Right forelimb (tissue), 1 donor: ENCODE results near the gene SDR42E1.
"Not testable (repeated sequence)": the region's sequence is repeated elsewhere in the genome, so short reads cannot be mapped to it uniquely, and the experiment has no call there.

Experiments
- DNase-seq: peaks from one replicate; pipeline ENCODE4 v3.0.0-alpha.2; 2018

The SDR42E1 gene

DNA sequence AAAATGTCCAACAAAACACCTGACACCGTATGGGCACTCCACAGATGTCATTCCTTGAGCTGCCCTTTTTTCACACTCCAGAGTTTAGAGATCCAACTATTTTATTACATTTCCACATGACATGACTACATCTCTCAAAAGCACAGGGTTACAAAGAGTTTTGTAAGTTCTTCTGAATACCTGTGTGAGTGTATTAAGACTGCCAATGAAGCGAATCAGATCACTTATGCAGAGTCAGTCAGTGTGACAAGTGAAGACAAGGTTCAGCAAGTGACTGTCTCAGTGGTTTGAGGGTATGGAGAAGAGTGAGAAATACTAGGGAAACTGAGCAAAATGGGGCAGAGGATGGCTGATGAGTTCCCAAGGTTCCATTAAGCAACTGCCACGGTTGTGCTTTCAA is 8.4 kb downstream of the SDR42E1 start:
- DNase-seq = no peak

DNA sequence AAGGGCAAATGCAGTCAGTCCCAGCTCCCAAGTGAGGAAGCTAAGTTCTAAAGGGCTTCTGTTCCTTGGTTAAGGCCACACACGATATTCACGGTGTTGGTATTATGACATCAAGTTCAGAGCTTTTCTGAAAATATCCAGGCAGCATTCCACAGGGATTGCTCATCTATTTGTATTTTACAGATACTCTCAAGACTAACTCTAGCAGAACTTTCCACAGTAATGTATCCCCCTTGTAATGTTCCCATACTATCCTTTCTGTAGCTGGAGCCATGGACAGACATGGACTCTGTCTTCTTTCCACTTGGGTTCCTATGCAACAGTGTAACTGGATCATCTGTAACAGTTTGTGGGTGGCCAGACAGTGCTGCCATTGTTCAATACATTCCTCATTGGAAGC is 13.5 kb downstream of the SDR42E1 start:
- no peak for DNase-seq

DNA sequence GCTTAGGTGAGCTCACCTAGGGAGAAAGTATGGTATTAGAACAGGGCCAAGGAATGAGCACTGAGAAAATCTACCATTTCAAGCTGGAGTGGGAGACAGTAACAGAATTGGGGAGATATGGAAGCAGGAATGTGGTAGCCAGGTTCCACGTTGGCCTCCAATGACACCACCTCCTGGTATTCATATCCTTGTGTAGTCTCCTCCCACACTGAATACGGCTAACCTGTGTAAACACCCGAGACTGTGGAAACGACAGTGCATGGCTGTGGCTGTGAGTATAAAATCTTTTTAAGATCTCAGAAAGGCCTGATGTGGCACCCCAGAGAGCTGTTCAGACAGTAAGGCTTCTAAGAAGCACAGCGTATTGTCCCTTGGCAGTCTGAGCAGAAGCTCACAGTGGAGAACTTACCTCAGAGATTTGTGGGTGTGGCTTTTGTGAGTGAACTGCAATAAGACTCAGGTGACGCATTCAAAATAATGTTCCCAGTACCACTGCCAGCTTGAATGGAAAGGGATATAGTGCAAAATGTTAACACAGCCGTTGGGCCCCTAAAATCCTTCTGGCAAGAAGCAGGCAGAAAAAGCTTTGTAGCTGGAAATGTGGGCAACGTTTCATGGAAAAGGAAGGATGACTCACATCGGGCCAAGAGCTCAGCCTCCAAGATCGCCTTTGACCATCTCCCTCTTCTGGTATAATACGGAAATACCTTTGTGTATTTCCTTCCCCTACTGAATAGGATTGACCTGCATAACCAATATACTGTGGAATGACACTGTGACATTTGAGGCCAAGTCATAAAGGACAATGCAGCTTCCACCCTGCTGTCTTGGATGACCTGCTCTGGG is 14.4 kb downstream of the SDR42E1 start:
- DNase-seq = no peak

DNA sequence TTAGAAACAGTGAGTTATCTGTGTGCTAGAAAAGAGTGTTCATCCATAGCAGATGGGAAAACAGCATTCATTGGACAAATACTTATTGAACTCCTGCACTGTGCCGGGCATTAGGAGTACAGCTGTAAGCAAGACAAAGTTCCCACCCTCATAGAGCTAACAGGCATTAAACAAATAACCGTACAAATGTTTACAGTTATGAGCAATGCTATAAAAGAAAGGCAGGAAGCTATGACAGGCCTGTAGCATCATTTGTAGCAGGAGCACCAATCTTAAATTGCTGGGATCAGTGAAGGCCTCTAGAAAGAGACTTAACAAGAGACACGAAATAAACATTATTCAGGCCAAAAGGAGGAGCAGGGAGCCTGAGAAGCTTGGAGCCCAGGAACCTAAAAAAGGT is 15.6 kb downstream of the SDR42E1 start:
- no peak for DNase-seq

DNA sequence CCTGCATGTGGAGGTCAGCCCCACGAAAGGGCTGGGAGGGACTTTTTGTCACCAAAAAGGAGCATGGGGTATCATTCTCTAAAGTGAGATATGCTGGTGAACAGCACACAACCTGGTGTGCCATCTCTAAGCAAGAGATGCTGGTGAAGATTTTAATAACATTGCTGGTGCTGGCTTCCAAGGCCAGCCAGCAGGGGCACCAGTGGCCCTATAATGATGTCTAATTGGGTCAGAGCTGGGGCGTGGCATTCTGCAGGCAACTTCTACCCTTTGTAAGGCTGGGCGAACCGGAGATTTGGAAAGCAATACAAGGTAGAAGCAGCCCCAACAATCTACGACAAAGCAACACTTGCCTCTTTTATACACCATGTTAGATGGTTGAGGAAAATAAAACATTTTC is 16.8 kb downstream of the SDR42E1 start:
- no peak for DNase-seq

DNA sequence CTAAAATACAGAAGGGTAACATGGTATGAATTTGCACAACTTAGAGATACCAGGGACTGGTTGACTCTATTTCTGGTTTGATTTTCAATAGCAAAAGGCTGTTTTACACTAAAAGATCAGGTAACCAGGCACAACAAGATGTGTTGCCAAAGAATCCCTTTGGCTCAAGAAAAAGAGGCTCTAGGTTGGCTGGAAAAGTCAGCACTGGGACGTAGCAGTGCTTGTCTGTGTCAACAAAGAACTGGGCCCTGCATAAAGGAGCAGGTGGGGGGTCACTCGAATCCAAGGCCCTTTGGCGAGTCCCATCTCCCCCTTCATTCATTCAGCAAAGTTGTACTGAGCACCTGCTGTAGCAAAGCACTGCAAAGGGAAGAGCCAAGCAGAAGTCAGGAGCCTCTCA is 18.4 kb downstream of the SDR42E1 start:
- no peak for DNase-seq

DNA sequence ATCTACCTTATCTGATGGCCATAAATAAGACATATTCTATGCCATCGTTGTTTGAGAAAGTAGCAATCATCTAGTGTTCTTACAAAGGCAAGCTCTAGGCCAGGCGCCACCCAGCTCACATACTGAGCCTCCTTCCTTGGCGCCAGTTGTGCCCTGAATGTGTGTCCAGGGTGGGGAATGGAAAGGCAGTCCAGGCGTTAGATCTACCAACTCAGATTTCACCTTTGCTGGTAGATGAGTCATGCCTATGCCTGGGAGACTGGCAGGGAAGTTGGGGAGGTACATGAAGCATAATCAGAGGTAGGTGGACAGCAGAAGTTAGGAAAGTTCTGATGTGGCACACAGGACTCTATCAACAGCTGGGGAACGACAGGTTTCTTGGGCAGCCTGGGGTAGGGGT is 23.6 kb downstream of the SDR42E1 start:
- no peak for DNase-seq

DNA sequence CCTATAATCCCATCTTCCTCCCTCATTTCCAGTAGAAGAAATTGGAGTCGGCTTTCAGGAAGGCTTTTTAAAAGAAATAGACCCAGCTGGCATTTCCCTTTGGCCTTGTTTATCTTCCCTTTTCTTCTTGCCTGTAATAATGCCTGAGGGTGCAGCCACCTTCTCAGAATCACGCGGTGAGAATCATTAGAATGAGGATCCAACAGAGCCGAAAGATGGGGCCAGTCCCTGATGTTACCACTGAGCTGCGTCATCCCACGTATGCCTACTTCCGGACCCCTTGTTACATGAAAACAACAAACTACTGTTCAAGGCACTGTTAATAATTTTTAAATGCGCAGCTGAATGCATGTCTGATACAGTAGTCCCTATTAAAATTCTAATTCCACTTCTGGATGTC is 24.1 kb downstream of the SDR42E1 start:
- DNase-seq = no peak

DNA sequence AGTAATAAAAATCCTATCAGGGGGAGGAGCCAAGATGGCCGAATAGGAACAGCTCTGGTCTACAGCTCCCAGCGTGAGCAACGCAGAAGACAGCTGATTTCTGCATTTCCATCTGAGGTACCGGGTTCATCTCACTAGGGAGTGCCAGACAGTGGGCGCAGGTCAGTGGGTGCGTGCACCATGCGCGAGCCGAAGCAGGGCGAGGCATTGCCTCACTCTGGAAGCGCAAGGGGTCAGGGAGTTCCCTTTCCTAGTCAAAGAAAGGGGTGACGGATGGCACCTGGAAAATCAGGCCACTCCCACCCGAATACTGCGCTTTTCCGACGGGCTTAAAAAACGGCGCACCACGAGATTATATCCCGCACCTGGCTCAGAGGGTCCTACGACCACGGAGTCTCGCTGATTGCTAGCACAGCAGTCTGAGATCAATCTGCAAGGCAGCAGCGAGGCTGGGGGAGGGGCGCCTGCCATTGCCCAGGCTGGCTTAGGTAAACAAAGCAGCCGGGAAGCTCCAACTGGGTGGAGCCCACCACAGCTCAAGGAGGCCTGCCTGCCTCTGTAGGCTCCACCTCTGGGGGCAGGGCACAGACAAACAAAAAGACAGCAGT is 33.8 kb downstream of the SDR42E1 start:
- DNase-seq = not testable (repeated sequence)

DNA sequence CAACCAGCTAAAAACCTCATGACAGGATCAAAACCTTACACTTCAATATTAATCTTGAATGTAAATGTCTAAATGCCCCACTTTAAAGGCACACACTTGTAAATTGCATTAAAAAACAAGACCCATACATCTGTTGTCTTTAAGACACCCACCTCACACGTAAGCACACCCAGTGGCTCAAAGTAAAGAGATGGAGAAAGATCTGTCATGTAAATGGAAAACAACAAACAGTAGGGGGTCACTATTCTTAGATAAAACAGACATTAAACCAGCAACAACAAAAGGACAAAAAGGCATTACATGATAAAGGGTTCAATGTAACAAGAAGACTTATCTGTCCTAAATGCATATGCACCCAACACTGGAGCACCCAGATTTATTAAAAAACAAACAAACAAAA is 35.6 kb downstream of the SDR42E1 start:
- DNase-seq = no peak

DNA sequence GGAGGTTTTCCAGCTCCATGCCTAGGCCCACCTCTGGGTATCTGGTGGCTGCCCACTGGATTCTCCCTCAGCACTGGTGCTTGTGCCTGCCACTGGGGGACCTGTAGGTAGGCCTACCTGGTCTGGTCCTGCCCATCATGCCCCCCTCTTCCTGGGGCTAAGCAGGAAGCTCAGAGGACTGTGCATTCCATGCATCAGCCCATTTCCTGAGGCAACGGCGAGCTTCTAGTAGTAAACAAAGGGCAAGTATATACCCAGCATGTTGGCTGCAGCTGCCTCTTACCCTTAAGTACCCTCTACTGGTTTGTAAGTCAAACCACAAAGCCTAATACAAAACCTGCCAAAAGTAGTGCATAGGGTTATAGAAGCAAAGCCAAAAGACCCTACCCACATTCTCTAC is 37.5 kb downstream of the SDR42E1 start:
- DNase-seq = no peak

DNA sequence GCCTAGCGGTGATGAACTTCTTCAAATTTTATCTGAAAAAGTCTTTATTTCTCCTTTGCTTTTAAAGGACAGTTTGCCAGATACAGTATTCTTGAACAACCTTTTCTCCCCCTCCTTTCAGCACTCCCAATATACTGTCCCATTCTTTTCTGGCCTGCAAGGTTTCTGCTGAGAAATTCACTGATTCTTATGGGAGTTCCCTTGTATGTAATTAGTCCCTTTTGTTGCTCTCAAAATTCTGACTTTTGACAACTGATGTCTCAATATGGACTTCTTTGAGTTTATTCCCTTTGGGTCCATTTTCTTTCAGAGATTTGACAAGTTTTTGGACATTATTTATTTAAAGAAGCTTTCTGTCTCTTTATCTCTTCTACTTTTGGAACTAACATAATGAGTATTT is 39.4 kb downstream of the SDR42E1 start:
- DNase-seq = no peak

DNA sequence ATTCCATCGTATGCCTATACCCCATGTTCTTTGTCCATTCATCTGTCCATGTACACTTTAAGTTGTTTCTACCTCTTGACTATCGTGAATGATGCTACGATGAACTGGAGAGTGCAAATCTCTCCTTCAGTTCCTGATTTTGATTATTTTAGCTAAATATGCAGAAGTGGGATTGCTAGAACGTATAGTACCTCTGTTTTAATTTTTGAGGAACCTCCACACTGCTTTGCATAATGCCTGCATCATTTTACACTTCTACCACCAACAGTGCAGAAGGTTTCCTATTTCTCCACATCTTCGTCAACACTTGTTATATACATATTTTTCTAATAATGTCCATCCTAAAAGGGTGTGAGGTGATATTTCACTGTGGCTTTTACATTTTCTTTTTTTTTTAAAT is 43.9 kb downstream of the SDR42E1 start:
- no peak for DNase-seq

DNA sequence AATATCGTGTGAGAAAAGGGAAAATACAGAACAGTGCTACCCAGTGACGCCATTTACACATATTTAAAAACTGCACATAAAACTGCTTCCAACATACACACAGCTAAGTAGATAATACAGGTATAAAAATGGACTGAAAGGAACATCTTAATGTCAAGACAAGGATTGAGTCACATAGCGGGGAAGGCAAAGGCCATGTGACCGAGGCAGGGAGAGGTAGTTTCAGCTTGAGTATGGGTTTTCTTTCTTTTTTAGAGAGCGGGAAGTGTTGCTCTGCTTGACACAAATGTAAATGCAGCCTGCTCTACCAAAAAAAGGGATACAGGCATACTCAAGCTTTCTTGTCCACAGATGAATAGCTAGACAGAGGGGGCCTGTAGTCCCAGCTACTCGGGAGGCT is 46.5 kb downstream of the SDR42E1 start:
- no peak for DNase-seq

DNA sequence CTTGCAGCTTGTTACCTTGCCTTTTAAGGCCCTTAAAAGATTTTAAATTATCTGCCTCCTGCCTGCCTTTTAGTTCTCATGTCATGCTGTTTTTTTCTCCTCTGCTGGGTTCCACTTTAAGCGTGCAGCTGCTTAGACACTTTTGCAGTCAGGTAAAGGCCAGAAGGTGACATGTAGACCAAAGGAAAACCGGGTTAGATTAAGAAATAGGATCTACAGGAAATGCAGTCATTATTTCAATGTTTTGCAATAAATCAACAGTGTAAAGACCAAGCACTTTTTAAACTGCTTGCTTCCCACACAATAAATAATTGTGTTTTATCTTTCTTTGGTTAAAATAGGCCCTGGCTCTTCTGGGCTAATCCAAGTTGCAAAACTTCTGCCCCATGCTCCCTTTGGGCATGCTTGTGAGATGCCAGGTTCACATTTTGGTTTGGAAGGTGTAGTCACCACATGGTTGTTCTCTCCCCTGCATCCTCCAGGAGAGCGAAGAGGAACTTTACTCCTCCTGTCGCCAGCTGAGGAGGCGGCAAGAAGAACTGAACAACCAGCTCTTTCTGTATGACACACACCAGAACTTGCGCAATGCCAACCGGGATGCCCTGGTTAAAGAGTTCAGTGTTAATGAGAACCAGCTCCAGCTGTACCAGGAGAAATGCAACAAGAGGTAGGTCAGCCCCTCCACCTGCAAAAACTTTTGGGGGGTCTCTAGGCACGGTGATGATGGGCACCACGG is 54.9 kb downstream of the SDR42E1 start:
- no peak for DNase-seq

DNA sequence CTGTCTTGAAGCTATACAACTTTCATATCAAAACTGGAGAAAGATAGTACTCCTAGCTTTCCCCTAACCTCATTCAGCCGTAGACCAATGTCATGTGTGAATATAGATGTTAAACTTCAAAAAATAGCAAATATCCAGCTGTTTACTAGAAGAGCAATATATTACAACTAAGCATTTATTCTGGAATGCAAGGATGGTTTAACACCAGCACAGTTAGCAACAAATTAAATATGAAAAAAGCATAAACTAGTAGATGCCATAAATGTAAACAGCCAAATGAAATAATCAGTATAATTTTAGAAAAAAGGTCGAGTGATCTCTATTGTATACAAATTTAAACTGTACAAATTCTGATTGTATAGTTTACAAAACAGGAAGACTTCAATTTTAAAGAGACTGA is 59.7 kb downstream of the SDR42E1 start:
- no peak for DNase-seq

DNA sequence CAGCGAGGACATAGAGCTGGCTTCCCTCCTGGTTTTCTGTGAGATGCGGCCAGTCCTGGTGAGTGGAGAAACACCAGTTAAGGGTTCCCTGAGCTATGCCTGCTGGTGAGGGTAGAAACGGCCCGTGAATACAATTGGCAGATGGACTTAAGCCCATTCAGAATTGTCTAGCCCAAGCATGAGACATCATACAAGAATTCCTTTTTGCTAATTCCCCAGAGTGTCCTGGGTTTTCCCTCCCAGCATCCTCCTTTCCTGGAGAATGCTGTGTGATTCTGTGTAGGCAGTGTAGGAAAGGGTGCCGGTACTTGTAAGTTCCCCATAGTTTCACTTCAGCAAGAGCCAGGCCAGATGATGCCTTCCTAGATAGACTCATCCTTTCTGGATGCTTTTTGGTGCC is 65.1 kb downstream of the SDR42E1 start:
- DNase-seq = no peak

DNA sequence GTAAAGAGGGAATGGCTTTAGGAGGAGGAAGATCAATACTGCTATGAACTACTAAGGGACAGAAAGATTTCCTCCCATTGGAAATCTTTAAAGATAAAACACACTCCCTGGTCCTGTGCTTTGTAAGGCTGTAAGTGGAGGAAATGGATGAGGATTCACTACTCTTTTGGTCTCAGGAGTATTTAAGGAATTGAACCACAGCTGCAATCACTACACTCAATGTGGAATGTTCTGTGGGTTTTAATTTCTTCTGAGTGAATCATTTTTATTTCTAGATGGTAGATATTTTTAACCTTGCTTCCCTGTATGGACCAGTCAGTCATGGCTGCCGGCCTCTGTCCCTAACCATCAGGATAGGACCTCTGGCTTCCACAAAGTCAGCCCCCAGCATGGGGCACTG is 65.6 kb downstream of the SDR42E1 start:
- DNase-seq = no peak

DNA sequence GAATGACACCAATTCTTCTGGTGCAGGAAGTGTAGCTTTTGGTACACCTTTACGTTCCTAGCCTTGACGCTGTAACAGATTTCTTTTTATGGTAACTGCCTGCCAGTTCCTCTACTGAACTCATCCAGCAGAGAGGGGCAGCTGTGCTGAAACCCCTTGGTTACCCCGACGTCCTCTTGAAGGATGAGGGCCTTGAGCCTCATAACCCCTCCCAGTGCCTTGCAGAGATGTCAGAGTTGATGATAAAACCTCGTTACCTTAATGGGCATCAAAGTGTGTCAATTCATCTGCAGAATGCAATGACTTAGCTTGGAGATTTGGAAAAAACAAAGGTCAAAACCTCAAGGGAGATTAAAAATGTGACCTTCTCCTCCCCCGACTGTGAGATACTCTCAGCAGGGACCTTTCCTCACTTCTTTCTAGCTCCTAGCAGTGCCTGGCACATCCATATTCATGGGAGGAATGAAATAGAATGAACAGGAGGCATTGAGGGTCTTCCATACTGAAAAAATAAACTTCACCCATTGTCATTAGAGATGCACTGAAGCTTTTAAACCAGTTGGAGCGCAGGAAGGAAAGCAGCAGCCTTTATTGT is 69.2 kb downstream of the SDR42E1 start:
- DNase-seq = no peak

DNA sequence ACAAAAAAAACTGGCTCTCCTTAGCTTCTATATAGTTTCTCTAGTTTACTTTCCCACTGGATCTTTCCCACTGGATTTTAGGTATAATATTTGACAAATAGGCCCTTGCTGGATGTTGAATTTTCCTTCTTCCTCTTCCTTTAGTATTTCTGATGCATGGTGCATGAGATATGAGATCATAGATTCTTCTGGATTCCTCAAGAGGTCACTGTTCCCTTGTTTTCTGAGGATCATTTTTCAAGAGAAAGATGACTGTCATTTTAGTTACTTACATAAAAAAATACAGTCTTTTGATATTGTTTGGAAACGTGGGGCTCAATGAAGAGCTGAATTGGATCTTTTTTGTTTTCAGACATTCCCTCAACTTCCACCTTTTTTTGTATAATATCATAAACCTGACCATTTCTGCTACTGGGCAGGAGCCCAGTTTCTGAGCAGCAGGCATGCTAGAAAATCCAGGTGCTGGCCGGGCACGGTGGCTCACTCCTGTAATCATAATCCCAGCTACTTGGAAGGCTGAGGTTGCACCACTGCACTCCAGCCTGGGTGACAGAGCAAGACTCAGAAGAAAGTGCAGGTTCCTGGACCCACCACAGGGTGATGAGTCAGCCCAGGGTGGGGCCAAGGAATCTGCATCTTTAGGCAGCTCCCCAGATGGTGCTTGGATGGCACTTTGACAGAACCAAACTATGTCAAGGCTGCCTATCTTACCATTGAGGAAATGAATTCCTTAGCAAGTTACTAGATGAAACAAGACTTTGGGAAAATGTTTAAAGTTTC is 70.3 kb downstream of the SDR42E1 start:
- DNase-seq = no peak

DNA sequence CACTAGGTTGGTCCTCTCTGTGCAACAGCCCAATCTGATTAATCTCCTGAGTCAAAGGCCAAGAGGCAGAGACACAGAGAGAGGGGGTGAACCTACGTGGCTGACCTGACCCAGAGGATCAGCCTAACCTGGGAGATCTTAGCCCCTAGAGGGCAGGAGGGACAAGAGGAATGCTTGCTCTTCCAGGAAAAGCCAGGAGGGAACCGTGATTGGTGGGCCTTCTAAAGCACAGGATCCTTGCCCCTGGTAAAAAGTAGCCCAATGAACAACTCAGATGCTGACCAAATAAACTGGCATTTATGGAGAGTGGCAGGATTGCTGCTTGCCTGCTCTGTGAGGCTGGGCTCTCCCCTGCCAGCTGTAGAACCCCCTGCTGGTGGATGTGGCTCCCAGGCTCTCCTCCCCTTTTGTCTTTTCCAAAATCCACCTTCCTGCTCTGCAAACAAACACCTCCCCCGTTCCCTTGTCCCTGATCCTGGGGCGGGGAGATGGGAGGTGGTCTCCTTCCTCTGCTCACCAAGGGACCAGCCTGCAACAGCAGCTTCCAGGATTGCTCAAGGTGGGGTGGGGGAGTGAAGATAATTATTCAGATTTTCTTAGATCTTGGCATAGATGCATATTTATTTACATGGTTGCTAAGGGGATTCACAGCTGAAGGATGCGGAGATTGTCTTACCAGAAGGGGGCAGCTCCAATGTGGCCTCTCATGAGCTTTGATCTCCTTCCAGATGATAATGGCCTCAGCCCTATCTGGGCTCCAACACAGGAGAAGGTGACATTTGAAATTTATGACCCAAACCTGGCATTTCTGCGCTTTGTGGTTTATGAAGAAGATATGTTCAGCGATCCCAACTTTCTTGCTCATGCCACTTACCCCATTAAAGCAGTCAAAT is 71.9 kb downstream of the SDR42E1 start:
- no peak for DNase-seq
